K562 (cell line): ENCODE measurements around the gene ANKS1B. TPM values are rescaled to one million over a fixed set of nuclear protein-coding genes. Genes with fewer than 3 reads are reported as not detected.

Experiments
- ATAC-seq: fragments of 200-7000 bp; cut with Tn5 transposase; 3 replicates; pipeline ENCODE4 v1.9.1; 2020; ENCODE audit warnings: moderate library complexity
- BruUV-seq: library from RNA; stranded (reverse); fragments of 400-500 nt; replicated peaks from 2 replicates; lab custom pipeline; 2021; lab: Mats Ljungman, UMichigan
- CTCF ChIA-PET: fragments of 300-600 bp; formaldehyde crosslinking; extraction: SDS; loops from one replicate; lab custom pipeline; 2021; ENCODE audit warnings: low intra/inter-chr PET ratio; lab: Yijun Ruan, JAX
- POLR2A ChIA-PET: fragments of 300-600, 350-650 bp; sonication (Branson Sonifier 250); formaldehyde crosslinking; extraction: SDS; loops from one replicate; lab custom pipeline; 2021; ENCODE audit warnings: antibody characterized with exemption, inconsistent platforms; lab: Yijun Ruan, JAX
- DNase-seq, 4 experiments: peaks; one replicate each; pipeline versions ENCODE4 v3.0.0 to v3.0.0-alpha.2; 2011 to 2018; ENCODE audit warnings: low spot score in 3 of 4, mixed read lengths in 3 of 4; ENCODE audit errors: extremely low read depth in 1 of 4
- FAIRE-seq: peaks from 2 replicates; lab custom pipeline; 2011; peaks lifted over from hg19 to GRCh38; lab: Jason Lieb, UNC
- H2AFZ ChIP-seq: 2 replicates; pipeline ENCODE4 v1.6.0; 2011; ENCODE audit warnings: low read depth, low read length, control low read depth, inconsistent platforms
- H3K27ac ChIP-seq: fragments of 200-600 bp; 3 replicates; pipeline ENCODE4 v1.8.0; 2011; ENCODE audit warnings: low read depth, mild to moderate bottlenecking, control low read depth, inconsistent platforms, low read length, moderate library complexity, mixed read lengths; ENCODE audit errors: extremely low read depth
- H3K27me3 ChIP-seq, 2 experiments: fragments of 300-600 bp in 1 of 2; 2 replicates in 1 of 2; 3 replicates in 1 of 2; pipeline versions ENCODE4 v1.6.0 to v1.8.0; 2011; ENCODE audit warnings: inconsistent platforms in 2 of 2, low read length in 2 of 2, mild to moderate bottlenecking in 1 of 2, mixed read lengths in 1 of 2, moderate library complexity in 1 of 2; ENCODE audit not compliant: control insufficient read depth in 2 of 2, insufficient read depth in 2 of 2
- H3K36me3 ChIP-seq: fragments of 300-600 bp; 3 replicates; pipeline ENCODE4 v1.8.0; 2011; ENCODE audit warnings: mild to moderate bottlenecking, low read length, inconsistent platforms; ENCODE audit not compliant: control insufficient read depth, insufficient read depth
- H3K4me1 ChIP-seq, 2 experiments: fragments of 200-600 bp in 1 of 2; replicated peaks in 1 of 2; 2 replicates in 1 of 2; 3 replicates in 1 of 2; pipeline versions ENCODE4 v1.5.1 to v1.8.0; 2011; ENCODE audit warnings: inconsistent platforms in 2 of 2, low read length in 2 of 2, mild to moderate bottlenecking in 1 of 2, mixed read lengths in 1 of 2, moderate library complexity in 1 of 2; ENCODE audit not compliant: control insufficient read depth in 2 of 2, insufficient read depth in 2 of 2
- H3K4me2 ChIP-seq: 2 replicates; pipeline ENCODE4 v1.6.1; 2011; ENCODE audit warnings: low read length, control low read depth, inconsistent platforms, mixed read lengths; ENCODE audit not compliant: insufficient read depth
- H3K4me3 ChIP-seq: fragments of 200-600 bp; sonication (generic), shearing (Covaris generic); 2 replicates; pipeline ENCODE4 v1.5.1; 2016; ENCODE audit warnings: control low read depth, inconsistent platforms
- H3K79me2 ChIP-seq: fragments of 200-600 bp; 3 replicates; pipeline ENCODE4 v1.8.0; 2011; ENCODE audit warnings: low read length, inconsistent platforms; ENCODE audit not compliant: control insufficient read depth, insufficient read depth
- H3K9ac ChIP-seq, 2 experiments: 2 replicates each; pipeline versions ENCODE4 v1.6.0 to v1.6.1; 2011; ENCODE audit warnings: low read depth in 2 of 2, low read length in 2 of 2, control low read depth in 1 of 2, inconsistent platforms in 1 of 2, mild to moderate bottlenecking in 1 of 2, mixed read lengths in 1 of 2; ENCODE audit not compliant: insufficient read depth in 1 of 2
- H3K9me1 ChIP-seq: one replicate; pipeline ENCODE4 v1.6.0; 2011; ENCODE audit warnings: inconsistent platforms, mild to moderate bottlenecking, low read length, moderate library complexity; ENCODE audit not compliant: control insufficient read depth, insufficient read depth
- H3K9me3 ChIP-seq: replicated peaks from 2 replicates; pipeline ENCODE4 v1.5.1; 2011; ENCODE audit warnings: low read depth, low read length, inconsistent platforms; ENCODE audit not compliant: control insufficient read depth, insufficient read depth
- H4K20me1 ChIP-seq: replicated peaks from 2 replicates; pipeline ENCODE4 v1.6.1; 2011; ENCODE audit warnings: low read length, inconsistent platforms, mixed read lengths; ENCODE audit not compliant: control insufficient read depth, insufficient read depth
- ARID2 ChIP-seq: fragments of 450-650 bp; IDR thresholded peaks from 2 replicates; pipeline ENCODE4 v1.6.1; 2017; ENCODE audit warnings: antibody characterized with exemption, mild to moderate bottlenecking
- DPF2 ChIP-seq: fragments of 450-650 bp; IDR thresholded peaks from 2 replicates; pipeline ENCODE4 v1.6.1; 2016
- KDM5B ChIP-seq: fragments of 200-600 bp; sonication (generic); IDR thresholded peaks from 2 replicates; pipeline ENCODE4 v1.6.1; 2012; ENCODE audit warnings: low read depth, mild to moderate bottlenecking, moderate library complexity, low read length, control low read depth, inconsistent platforms; ENCODE audit not compliant: insufficient replicate concordance
- MAX ChIP-seq: sonication (generic); formaldehyde crosslinking; IDR thresholded peaks from 2 replicates; pipeline ENCODE4 v1.9.0; 2022; ENCODE audit warnings: mild to moderate bottlenecking, missing genetic modification reagents
- PRPF4 ChIP-seq: fragments of 200-400 bp; formaldehyde crosslinking; IDR thresholded peaks from one replicate; pipeline ENCODE4 v1.6.1; 2017; ENCODE audit warnings: low read length, low read depth, mild to moderate bottlenecking; ENCODE audit not compliant: insufficient read depth, poor library complexity, severe bottlenecking
- SMARCC2 ChIP-seq: fragments of 450-650 bp; IDR thresholded peaks from 2 replicates; pipeline ENCODE4 v1.6.1; 2017; ENCODE audit warnings: antibody characterized with exemption, moderate library complexity, mild to moderate bottlenecking, low read depth
- THRB ChIP-seq: fragments of 450-650 bp; formaldehyde crosslinking; conservative IDR thresholded peaks from 2 replicates; pipeline ENCODE4 v1.4.0; 2022; ENCODE audit warnings: mild to moderate bottlenecking, missing genetic modification characterization
- XRCC3 ChIP-seq: fragments of 450-650 bp; IDR thresholded peaks from 2 replicates; pipeline ENCODE4 v1.6.1; 2017; ENCODE audit warnings: mild to moderate bottlenecking, moderate library complexity
- ZNF785 ChIP-seq: fragments of 250-450 bp; sonication (Bioruptor Pico); IDR thresholded peaks from 2 replicates; pipeline ENCODE4 v1.4.0; 2020; ENCODE audit warnings: mild to moderate bottlenecking
- WGBS: fragments of 100-300 bp; shearing (Covaris generic); methylation state at CpG from one replicate; pipeline ENCODE4 v1.1.6; 2016; ENCODE audit warnings: low coverage, mixed read lengths; ENCODE audit not compliant: insufficient coverage; ENCODE audit errors: missing lambda C conversion rate; 5-methylcytosine and 5-hydroxymethylcytosine counted together
- in situ Hi-C: fragments of 300-500 bp; cut with MboI; formaldehyde crosslinking; loops from 4 replicates; pipeline ENCODE4 v1.15.0; 2018; ENCODE audit warnings: inconsistent platforms, mixed read lengths
- intact Hi-C: fragments of 100-400 bp; cut with micrococcal nuclease; formaldehyde crosslinking; loops from 2 replicates; pipeline ENCODE4 v1.14.2; 2022
- polyA plus RNA-seq, 8 experiments: library from polyadenylated mRNA; depleted of rRNA in 4 of 8; stranded (reverse) in 5 of 8; unstranded in 3 of 8; fragments of >200 nt; fragmentation: Nextera tagmentation in 2 of 8; fragmentation: Illumina TruSeq in 1 of 8; extraction: Ambion mirVana in 2 of 8; extraction: Trizol in 1 of 8; gene quantifications; 2 replicates each; pipeline versions ENCODE4 v1.2.1 to v1.2.3, GENCODE V29; 2011 to 2014; ENCODE audit warnings: inconsistent platforms in 1 of 8, missing spikeins in 1 of 8
- total RNA-seq, 7 experiments: library from RNA; depleted of rRNA in 6 of 7; stranded (reverse); fragments of >200 nt in 6 of 7; fragmentation: Illumina TruSeq in 2 of 7; extraction: Trizol in 2 of 7; gene quantifications; 2 replicates each; pipeline versions ENCODE4 v1.2.1 to v1.2.3, GENCODE V29; 2011 to 2021; ENCODE audit warnings: low replicate concordance in 1 of 7
- TF ChIP-seq, protein P1 (sequence below): sonication (generic); formaldehyde crosslinking; IDR thresholded peaks from 2 replicates; pipeline ENCODE4 v1.8.1; 2023; ENCODE audit warnings: missing genetic modification reagents, mild to moderate bottlenecking, borderline replicate concordance
- TF ChIP-seq, protein P2 (sequence below): IDR thresholded peaks from 2 replicates; pipeline ENCODE4 v1.6.1; 2011; ENCODE audit not compliant: insufficient read length; ENCODE audit errors: extremely low read depth
- TF ChIP-seq, protein P3 (sequence below): IDR thresholded peaks from 3 replicates; pipeline ENCODE4 v1.6.1; 2011; ENCODE audit warnings: borderline replicate concordance, mild to moderate bottlenecking, moderate library complexity; ENCODE audit not compliant: insufficient read length; ENCODE audit errors: extremely low read depth

Gene ANKS1B
- total and polyA plus RNA-seq, 9 of the 15 experiments (the other 6 are each of a cell fraction or from before 2014, with no cell fraction given): 0.04 to 0.47 (median 0.28) TPM; not detected in 4

DNA sequence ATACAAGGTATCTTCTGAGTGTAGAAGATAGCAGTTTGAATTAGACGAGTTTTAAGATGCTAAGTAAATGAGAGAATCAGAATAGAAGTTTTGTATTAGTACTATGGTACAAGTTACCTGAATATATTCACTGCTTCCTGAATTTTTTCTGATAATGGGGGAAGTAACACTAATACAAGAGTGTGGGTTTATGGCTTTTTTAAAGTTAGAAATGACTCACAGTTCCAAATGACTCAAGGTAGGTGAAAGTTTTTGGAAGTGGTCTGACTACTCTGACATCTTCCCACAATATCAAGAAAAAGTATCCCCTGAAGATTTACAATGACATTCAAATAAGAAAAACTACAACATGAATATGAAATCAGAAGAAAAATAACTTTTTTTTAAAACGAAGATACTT, 460.9 kb downstream of the ANKS1B start:
- intact Hi-C loops (no loop called here), in situ Hi-C loops (no loop called here)
- no peak overlapping the region for H3K4me2 ChIP-seq
- POLR2A ChIA-PET: no interaction called here
- H3K79me2 ChIP-seq: no peaks in the 10 kb centered on the region
- H3K27me3 ChIP-seq: no peaks in the 10 kb centered on the region
- no peak overlapping the region for H3K4me3 ChIP-seq
- H3K27ac ChIP-seq: no peak overlapping the region
- ATAC-seq (no peak), FAIRE-seq (no peak), DNase-seq (no peak)
- no peak overlapping the region for H3K9ac ChIP-seq
- H3K9me3 ChIP-seq: no peaks in the 10 kb centered on the region
- H3K9me1 ChIP-seq: no peaks in the 10 kb centered on the region
- no peaks in the 10 kb centered on the region for H3K4me1 ChIP-seq
- CTCF ChIA-PET: no interaction called here
- no peaks in the 10 kb centered on the region for H3K36me3 ChIP-seq
- 0% methylated on average over 2 of the region's 2 CpGs for WGBS
- no TSS peak for BruUV-seq
- H4K20me1 ChIP-seq: no peaks in the 10 kb centered on the region
- H2AFZ ChIP-seq: no peak overlapping the region
- TF ChIP-seq ARID2 (no peak), SMARCC2 (no peak), DPF2 (no peak), XRCC3 (no peak), THRB (CRISPR knock-in tag) (no peak), MAX (CRISPR knock-in tag) (no peak), PRPF4 (no peak), ZNF785 (CRISPR knock-in tag) (no peak), KDM5B (no peak)
- TF ChIP-seq, protein P1, sequence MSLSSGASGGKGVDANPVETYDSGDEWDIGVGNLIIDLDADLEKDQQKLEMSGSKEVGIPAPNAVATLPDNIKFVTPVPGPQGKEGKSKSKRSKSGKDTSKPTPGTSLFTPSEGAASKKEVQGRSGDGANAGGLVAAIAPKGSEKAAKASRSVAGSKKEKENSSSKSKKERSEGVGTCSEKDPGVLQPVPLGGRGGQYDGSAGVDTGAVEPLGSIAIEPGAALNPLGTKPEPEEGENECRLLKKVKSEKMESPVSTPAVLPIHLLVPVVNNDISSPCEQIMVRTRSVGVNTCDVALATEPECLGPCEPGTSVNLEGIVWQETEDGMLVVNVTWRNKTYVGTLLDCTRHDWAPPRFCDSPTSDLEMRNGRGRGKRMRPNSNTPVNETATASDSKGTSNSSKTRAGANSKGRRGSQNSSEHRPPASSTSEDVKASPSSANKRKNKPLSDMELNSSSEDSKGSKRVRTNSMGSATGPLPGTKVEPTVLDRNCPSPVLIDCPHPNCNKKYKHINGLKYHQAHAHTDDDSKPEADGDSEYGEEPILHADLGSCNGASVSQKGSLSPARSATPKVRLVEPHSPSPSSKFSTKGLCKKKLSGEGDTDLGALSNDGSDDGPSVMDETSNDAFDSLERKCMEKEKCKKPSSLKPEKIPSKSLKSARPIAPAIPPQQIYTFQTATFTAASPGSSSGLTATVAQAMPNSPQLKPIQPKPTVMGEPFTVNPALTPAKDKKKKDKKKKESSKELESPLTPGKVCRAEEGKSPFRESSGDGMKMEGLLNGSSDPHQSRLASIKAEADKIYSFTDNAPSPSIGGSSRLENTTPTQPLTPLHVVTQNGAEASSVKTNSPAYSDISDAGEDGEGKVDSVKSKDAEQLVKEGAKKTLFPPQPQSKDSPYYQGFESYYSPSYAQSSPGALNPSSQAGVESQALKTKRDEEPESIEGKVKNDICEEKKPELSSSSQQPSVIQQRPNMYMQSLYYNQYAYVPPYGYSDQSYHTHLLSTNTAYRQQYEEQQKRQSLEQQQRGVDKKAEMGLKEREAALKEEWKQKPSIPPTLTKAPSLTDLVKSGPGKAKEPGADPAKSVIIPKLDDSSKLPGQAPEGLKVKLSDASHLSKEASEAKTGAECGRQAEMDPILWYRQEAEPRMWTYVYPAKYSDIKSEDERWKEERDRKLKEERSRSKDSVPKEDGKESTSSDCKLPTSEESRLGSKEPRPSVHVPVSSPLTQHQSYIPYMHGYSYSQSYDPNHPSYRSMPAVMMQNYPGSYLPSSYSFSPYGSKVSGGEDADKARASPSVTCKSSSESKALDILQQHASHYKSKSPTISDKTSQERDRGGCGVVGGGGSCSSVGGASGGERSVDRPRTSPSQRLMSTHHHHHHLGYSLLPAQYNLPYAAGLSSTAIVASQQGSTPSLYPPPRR: no peak
- TF ChIP-seq, protein P2, sequence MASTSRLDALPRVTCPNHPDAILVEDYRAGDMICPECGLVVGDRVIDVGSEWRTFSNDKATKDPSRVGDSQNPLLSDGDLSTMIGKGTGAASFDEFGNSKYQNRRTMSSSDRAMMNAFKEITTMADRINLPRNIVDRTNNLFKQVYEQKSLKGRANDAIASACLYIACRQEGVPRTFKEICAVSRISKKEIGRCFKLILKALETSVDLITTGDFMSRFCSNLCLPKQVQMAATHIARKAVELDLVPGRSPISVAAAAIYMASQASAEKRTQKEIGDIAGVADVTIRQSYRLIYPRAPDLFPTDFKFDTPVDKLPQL: no peak
- TF ChIP-seq, protein P3, sequence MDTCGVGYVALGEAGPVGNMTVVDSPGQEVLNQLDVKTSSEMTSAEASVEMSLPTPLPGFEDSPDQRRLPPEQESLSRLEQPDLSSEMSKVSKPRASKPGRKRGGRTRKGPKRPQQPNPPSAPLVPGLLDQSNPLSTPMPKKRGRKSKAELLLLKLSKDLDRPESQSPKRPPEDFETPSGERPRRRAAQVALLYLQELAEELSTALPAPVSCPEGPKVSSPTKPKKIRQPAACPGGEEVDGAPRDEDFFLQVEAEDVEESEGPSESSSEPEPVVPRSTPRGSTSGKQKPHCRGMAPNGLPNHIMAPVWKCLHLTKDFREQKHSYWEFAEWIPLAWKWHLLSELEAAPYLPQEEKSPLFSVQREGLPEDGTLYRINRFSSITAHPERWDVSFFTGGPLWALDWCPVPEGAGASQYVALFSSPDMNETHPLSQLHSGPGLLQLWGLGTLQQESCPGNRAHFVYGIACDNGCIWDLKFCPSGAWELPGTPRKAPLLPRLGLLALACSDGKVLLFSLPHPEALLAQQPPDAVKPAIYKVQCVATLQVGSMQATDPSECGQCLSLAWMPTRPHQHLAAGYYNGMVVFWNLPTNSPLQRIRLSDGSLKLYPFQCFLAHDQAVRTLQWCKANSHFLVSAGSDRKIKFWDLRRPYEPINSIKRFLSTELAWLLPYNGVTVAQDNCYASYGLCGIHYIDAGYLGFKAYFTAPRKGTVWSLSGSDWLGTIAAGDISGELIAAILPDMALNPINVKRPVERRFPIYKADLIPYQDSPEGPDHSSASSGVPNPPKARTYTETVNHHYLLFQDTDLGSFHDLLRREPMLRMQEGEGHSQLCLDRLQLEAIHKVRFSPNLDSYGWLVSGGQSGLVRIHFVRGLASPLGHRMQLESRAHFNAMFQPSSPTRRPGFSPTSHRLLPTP: no peak
